Skeletal muscle tissue (tissue), 4 donors: ENCODE results near the gene NOTUM. TPM values are rescaled to one million over a fixed set of nuclear protein-coding genes. Genes with fewer than 3 reads are reported as not detected.

Experiments used
- H3K27ac ChIP-seq: one replicate; pipeline ENCODE4 v1.7.0; 2013; ENCODE audit warnings: mild to moderate bottlenecking, low read depth, low read length, inconsistent platforms
- H3K27me3 ChIP-seq, 3 donors: one replicate each; pipeline ENCODE4 v1.7.0; 2013; ENCODE audit warnings: low read length in 3 of 3; ENCODE audit not compliant: control insufficient read depth in 3 of 3, insufficient read depth in 3 of 3
- H3K36me3 ChIP-seq, 3 donors: one replicate each; pipeline ENCODE4 v1.7.0; 2013; ENCODE audit warnings: low read length in 3 of 3; ENCODE audit not compliant: control insufficient read depth in 3 of 3, insufficient read depth in 3 of 3
- H3K4me1 ChIP-seq, 3 donors: one replicate each; pipeline ENCODE4 v1.7.0; 2013; ENCODE audit warnings: low read length in 3 of 3, mild to moderate bottlenecking in 3 of 3; ENCODE audit not compliant: control insufficient read depth in 3 of 3, insufficient read depth in 3 of 3
- H3K4me3 ChIP-seq, 3 donors: one replicate each; pipeline ENCODE4 v1.7.0; 2013; ENCODE audit warnings: low read length in 3 of 3
- H3K9ac ChIP-seq, 3 donors: one replicate each; pipeline ENCODE4 v1.7.0; 2013; ENCODE audit warnings: low read length in 3 of 3, mild to moderate bottlenecking in 3 of 3, moderate library complexity in 2 of 3, low read depth in 1 of 3
- H3K9me3 ChIP-seq, 3 donors: one replicate each; pipeline ENCODE4 v1.7.0; 2013; ENCODE audit warnings: low read length in 3 of 3; ENCODE audit not compliant: control insufficient read depth in 3 of 3
- total RNA-seq: library from RNA; depleted of rRNA; stranded (reverse); fragments of >200 nt; gene quantifications from one replicate; pipeline ENCODE4 v1.2.3, GENCODE V29; 2014
- donor health status: Osteomylitis.

Gene NOTUM
- total RNA-seq, 1 donor from 2014 or later, result 0.52 TPM

DNA sequence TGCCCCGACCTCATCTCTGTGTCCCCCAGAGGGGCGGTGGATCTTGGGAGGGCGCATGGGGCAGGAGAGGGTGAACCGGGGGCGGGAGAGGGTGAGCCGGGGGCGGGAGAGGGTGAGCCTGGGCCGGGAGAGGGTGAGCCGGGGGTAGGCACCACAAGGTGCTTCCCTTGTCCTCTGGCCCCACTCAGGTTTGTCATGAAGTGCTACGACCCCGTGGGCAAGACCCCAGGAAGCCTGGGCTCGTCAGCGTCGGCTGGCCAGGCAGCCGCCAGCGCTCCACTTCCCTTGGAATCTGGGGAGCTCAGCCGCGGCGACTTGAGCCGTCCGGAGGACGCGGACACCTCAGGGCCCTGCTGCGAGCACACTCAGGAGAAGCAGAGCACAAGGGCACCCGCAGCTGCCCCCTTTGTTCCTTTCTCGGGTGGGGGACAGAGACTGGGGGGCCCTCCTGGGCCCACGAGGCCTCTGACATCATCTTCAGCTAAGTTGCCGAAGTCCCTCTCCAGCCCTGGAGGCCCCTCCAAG is 35.3 kb upstream of the NOTUM start:
- Histone ChIP-seq H3K27me3 (no peaks in the 10 kb centered on the region), H3K4me1 (peaks cover 38 to 55% (median 46%) of the 10 kb centered on the region in 3 donors), H3K27ac (no peak overlapping the region), H3K9ac (no peak overlapping the region), H3K36me3 (peaks cover 5 to 14% (median 9%) of the 10 kb centered on the region in 3 donors), H3K4me3 (no peak overlapping the region), H3K9me3 (no peaks in the 10 kb centered on the region)

DNA sequence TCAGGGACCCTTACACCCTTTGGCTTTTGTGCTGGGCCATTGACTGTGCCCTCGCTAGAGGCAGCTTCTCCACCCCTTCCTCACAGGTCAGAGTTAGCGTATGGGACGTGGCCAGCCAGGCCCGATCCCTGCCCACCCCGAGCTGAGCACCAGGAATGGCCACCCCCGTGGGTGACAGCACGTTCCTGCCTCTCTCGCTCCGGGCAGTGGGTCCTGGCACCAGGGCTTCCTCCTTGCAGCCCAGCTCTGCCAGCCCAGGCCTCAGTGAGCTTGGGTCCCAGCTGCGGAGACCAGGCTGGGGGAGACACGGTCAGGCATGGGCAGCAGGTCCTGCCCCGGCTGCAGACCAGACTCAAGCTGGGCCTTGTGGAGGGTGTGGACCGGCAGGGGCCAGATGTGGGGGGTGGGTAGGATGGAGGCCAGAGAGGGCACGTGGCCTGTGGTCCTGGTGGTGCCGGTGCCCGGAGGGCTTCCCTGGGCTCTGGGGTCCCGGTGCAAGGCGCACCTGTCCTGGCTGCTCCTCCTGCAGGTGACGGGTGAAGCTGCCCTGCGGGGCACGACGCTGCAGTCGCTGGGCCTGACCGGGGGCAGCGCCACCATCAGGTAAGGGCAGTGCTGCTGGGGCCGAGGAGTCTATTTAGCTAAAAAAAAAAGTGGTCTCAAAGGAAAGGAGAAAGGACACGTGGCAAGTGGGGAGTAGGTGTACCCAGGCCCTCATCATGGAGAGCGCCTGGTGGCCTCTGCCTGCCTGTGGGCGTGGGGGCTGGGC is 34.7 kb upstream of the NOTUM start:
- peaks cover 39 to 55% (median 46%) of the 10 kb centered on the region in 3 donors for H3K4me1 ChIP-seq
- no peak overlapping the region for H3K27ac ChIP-seq
- H3K36me3 ChIP-seq, result peaks cover 5 to 14% (median 9%) of the 10 kb centered on the region in 3 donors
- no peak overlapping the region for H3K4me3 ChIP-seq
- no peaks in the 10 kb centered on the region for H3K27me3 ChIP-seq
- no peak overlapping the region for H3K9ac ChIP-seq
- no peaks in the 10 kb centered on the region for H3K9me3 ChIP-seq

DNA sequence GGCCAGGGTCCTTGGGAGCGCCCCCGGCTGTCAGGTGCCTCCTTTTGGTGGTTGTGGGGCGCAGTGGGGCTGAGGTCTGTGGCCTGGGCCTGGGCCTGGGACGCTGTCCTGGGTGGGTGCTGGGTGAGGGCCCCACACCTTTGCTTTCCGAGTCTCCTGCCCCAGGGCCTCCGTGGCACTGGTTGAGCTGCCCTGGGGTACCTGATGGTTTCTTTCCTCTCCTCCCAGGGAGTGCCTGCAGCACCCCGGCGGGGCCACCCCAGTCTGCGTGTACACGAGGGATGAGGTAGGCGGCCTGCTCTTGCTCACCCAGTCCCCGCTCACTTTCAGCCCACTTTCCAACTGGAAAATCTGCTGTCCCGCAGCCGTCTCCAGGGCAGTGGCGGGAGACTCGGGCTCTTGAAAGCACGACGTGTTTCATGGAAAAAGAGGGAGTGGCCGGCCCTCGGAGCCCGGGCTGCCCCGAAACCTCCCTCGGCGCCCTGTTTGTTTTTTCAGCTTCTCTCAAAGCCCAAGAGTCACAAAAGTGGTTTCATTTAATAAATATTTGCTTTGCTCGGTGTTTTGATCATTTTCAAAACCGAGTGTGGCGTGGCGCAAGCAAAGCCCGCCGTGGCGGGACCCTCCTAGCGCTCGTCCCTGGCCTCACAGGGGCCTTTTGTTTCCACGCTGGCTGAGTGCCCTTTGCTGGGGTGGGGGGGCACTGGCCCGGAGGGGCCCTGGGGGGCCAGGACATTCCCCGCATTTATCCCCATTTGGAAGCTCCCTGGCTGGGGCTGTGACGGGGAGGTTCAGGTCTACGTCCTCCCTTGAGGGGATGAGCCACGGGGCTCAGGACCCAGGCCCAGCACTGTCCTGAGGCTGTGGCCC is 33.8 kb upstream of the NOTUM start:
- Histone ChIP-seq H3K27me3 (no peaks in the 10 kb centered on the region), H3K36me3 (peaks cover 5 to 14% (median 9%) of the 10 kb centered on the region in 3 donors), H3K4me1 (peaks cover 37 to 53% (median 43%) of the 10 kb centered on the region in 3 donors), H3K9me3 (no peaks in the 10 kb centered on the region), H3K9ac (no peak overlapping the region), H3K27ac (no peak overlapping the region), H3K4me3 (no peak overlapping the region)

DNA sequence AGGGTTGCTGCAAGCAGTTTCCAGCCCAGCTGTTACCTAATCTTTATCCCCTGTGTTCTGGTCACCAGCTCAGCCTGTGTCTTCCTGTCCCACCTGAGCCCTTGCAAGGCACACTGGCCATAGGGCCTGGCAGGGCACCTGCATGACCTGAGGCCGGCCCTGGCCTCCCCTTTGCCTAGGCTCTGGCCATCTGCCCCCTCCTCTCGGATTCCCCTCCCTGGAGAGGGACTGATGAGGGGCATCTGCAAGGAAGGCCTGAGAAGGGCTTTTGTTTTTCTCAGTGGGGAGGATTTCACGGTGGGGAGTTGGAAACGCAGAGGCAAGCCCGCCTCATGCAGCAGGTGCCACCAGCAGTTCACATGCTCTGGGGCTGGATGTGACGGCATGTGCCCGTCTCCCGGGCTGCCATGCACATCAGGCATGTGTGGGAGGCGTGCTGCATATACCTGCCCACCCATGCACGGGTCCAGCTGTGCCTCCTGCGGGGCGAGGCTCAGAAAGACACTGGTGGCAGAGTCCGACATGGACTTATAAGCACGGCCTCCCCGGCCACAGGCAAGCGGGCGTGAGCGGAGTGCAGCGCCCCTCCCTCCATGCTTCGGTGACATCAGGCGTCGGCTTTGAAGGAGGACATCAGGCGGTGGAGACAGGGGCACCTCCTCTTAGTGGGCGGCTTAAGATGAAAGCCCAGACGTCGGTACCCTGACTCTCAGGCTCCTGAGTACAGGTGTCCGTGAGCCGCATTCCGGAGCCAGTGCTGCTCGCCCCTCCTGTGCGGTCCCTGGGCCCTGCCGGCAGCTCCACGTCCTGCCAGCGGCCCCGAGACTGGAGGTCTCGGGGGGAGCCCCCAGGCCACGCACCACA is 33.0 kb upstream of the NOTUM start:
- H3K4me1 ChIP-seq, result peaks cover 33 to 48% (median 38%) of the 10 kb centered on the region in 3 donors
- H3K9me3 ChIP-seq, result no peaks in the 10 kb centered on the region
- H3K4me3 ChIP-seq, result no peak overlapping the region
- H3K27me3 ChIP-seq, result no peaks in the 10 kb centered on the region
- H3K9ac ChIP-seq, result no peak overlapping the region
- peaks cover 5 to 14% (median 9%) of the 10 kb centered on the region in 3 donors for H3K36me3 ChIP-seq
- no peak overlapping the region for H3K27ac ChIP-seq

DNA sequence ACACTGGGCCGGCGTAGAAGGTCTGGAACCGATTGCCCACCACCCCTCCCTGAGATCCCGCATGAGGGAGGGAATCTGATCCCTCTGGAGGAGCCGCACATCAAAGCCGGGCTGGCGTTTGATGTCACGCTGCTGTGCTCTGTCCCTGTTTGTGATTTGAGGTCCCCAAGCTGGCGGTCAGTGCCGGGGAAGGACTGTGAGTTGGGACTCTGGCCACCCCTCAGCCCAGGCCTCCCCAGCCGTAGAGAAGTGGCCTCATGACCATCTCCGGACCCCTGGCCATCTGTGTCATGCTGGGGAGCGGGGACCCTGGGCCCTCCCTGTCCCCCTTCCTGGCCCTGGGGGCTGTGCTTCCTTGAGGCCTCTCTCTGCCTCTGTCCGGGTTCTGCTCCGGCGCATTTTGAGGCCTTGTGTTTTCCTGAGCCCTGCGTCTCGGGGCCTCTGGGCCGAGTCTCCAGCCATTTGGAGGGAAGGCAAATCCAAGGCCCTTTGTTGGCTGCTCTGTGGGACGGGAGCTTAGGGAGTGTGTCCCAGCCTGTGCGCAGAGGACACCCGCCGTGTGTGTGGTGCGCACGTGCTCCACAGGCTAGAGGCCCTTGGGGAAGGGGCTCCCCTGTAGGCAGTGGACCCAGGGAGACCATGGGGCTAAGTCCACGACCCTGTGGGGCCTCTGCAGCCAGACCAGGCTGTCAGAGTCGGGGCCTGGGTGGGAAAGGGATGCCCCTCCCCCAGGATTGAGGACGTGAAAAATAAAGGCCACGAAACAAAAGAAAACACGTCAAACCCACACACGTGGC is 31.5 kb upstream of the NOTUM start:
- Histone ChIP-seq H3K4me1 (peaks cover 23 to 38% (median 31%) of the 10 kb centered on the region in 3 donors), H3K4me3 (peak overlapping the region; percentile 7 to 67 (median 52)), H3K27ac (peak overlapping the region; percentile 73), H3K27me3 (no peaks in the 10 kb centered on the region), H3K9me3 (no peaks in the 10 kb centered on the region), H3K9ac (peak overlapping the region; percentile 56 to 81 (median 65)), H3K36me3 (peaks cover 5 to 15% (median 9%) of the 10 kb centered on the region in 3 donors)

DNA sequence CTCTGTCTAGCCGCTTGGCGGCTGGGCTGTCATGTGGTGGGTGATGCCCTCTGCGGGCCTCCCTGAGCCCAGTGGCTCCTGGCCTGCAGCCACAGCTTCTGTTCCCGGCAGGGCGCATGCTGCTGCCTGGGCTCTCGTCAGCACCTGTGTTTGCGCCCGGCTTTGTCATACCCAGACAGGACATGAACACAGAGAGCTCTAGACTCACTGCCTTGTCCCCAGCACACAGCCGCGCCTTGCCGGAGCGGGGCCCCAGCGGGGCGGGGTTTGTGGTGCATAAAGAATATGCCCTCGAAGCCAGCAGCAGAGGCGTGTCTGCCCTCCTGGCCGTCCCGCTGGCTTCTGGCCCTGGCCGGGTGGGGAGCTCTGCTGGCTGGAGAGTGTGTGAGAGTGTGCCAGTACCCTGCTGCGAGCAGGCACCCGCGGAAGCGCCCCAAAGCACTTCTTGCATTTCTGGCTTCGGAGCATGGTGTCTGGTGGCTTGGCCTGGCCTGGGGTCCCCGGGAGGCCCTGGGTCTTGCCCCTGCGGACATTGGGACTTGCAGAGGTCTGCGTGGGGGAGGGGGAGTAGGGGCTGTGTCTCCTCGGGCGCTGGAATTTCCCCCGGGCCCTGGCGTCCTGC is 30.8 kb upstream of the NOTUM start:
- Histone ChIP-seq H3K9me3 (no peaks in the 10 kb centered on the region), H3K27ac (peak overlapping the region; percentile 73), H3K4me1 (peaks cover 23 to 38% (median 31%) of the 10 kb centered on the region in 3 donors), H3K4me3 (peak overlapping the region; percentile 14 to 67 (median 52)), H3K36me3 (peaks cover 4 to 12% (median 7%) of the 10 kb centered on the region in 3 donors), H3K9ac (peak overlapping the region; percentile 56 to 81 (median 65)), H3K27me3 (no peaks in the 10 kb centered on the region)

DNA sequence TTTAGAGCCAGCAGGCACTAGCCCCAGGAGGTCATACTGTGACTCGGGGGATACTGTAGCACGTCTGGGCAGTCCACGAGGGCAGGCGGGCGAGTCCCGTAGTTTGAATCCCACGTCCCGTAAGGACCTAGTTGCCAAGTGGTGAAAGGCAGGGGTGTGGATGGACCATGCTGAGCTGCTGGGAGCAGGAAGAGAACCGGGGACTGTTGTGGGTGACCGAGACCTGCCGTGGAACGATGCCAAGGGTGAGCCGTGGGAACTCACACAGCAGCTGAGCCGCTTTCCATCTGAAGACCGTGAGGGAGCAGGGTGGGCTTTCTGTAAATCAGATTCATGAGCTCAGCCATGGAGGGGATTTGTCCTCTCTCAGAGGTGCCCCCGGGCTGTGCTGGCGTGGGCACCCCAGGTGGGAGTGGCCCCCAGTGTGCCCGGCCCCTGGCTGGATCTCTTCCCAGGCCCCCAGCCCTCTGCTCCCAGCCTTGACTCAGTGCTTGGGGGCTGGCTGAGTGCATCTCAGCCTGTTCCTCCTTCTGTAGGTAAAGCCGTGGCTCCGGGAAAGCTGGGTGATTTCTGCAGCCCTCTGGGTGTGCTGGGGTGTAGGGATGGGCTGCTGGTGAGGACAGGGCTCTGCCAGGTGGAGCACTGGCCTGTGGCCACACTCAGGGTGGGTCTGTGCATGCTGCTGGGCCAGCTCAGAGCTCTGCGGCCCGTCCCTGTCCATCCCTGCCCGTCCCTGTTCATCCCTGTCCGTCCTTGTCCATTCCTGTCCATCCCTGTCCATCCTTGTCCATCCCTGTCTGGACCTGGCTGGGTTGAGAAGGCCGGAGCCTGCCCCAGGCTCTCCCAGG is 30.1 kb upstream of the NOTUM start:
- Histone ChIP-seq H3K4me3 (peak overlapping the region; percentile 10 to 67 (median 52)), H3K36me3 (peaks cover 7 to 16% (median 8%) of the 10 kb centered on the region in 3 donors), H3K4me1 (peaks cover 23 to 38% (median 31%) of the 10 kb centered on the region in 3 donors), H3K9me3 (no peaks in the 10 kb centered on the region), H3K27me3 (no peaks in the 10 kb centered on the region), H3K27ac (peak overlapping the region; percentile 73), H3K9ac (peak overlapping the region; percentile 51 to 81 (median 56))

DNA sequence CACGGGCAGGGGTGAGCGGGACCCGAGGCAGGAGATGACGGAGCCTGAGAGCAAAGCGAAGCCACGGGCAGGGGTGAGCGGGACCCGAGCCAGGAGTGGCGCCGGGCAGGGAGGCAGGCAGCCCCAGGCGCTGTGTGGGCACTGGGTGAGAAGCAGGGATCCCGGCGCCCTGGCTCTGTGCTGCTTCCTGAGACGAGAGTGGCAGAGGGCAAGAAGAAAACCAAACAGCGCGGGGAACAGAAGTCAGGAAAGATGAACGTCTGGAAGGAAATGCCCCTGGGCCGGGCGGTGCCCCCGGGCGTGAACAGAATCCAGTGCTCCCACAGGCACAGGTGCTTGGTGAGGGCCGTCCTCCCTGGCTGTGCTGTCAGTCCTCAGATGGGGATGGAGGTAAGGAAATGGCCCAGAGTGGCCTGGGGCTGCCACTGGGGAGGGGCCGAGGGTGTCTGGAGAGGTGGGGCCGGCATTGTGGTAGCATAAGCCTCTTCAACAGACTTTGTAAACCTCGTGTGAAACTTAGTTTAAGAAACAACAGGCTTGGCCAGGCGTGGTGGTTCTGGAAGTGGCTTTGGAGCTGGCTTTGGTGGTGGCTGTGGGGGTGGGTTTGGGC is 26.3 kb upstream of the NOTUM start:
- Histone ChIP-seq H3K9me3 (no peaks in the 10 kb centered on the region), H3K27ac (no peak overlapping the region), H3K27me3 (no peaks in the 10 kb centered on the region), H3K9ac (no peak overlapping the region), H3K4me3 (no peak overlapping the region), H3K36me3 (peaks cover 24 to 27% (median 26%) of the 10 kb centered on the region in 3 donors), H3K4me1 (peaks cover 17 to 21% (median 18%) of the 10 kb centered on the region in 3 donors)
